ENCODE results near the gene RSPH1.

The RSPH1 gene

GRCh38 chr21:42496120-42496838 is at the start of gene RSPH1:
Gene RSPH1, minus strand, starts transcription at chr21:42496224. Its CDS starts 38 bp downstream, at chr21:42496186.
- peak; percentile 95 for DNase-seq (ENCODE audit: low read depth)

- DNase-seq (ENCODE audit: low read depth), result no peak
Observed at GRCh38 chr21:42545745-42546144, 49.7 kb upstream of the RSPH1 start.

DNA sequence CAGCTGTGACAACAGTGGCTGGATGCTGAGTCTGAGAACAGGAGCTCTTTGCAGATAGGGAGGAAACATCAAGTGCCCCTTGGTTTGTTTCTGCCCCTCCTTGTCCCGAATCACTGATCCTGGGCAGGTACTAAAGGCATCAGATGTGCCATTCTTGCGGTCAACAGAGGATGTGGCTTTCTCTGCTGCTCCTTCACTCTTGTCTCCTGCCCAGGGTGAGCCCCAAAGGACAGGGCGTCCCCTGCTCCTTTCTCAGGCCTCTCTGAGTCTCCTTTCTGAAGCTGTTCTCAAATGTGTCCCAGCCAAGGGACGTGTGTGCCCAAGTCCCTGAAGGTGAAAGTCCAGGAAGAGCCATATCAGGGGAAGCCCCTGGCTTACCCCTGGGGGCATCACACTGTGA is 49.3 kb upstream of the RSPH1 start:
- no peak for DNase-seq (ENCODE audit: low read depth)

DNA sequence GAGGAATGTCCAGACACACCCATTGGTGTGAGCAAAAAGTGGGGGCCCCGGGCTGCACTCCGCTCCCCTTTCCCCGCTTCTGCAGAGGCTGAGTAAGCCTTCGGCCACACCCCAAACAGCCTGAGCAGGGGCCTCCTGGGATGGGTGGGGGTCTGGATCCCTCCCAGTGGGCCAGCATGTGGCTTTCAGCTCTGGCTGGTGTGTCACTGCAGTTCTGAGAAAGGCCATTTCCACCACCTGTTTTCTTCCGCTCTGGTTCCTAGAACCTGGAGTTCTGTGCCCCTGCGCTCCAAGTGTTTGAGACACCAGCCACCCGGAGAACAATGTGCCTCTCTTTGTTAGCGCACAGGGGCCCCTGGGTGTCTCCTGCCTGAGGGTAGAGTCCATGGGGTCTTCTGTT is 48.5 kb upstream of the RSPH1 start:
- DNase-seq (ENCODE audit: low read depth), result no peak

DNA sequence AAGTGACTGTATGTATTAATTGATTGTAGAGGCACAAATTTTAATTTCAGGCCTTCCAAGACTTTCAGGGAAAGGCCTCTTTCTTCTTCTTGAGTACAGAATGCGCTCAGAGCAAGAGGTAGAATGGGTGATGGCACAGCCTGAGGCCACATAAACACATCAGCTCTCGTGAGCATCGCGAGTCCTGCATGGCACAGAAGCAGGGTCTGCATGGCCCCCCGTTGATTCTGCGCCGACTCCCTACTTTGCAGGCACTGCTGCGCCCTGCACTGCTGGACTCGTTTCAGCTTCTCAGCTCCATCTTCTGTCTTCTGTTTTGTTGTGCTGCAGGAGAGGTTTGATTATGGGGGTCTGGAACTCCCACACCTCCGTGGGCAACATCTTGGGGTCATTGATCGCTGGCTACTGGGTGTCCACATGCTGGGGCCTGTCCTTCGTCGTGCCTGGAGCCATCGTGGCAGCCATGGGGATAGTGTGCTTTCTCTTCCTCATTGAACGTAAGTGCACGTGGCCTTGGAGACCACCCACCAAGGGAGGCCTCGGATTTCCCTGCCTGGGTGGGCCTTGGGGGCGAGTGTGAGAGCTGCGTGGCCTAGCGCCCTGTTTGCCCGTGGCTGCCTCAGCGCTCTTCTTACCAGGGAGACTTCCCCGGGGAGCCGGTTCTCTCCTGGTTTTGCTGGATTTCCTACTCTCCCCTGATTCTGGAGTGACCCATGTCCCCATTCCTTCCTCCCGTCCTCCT is 47.3 kb upstream of the RSPH1 start:
- no peak for DNase-seq (ENCODE audit: low read depth)

GRCh38 chr21:42542596-42542995 is 46.6 kb upstream of the RSPH1 start:
- no peak for DNase-seq (ENCODE audit: low read depth)

DNA sequence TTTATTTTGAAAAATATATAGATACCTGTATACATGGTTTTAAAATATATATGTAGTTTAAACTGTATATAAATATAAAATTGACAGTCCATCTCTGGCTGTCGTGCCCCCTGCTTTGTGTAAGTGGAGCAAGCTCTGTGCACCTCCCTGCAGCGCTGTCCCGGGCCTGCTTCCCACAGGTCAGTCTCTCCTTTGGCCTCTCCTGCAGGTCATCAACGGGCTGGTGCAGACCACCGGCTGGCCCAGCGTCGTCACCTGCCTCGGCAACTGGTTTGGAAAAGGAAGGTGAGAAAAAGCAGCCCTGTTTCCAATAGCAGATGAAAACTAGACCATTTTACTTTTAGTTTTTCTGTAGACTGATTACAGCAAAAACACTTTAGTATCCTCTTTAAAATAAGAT is 46.2 kb upstream of the RSPH1 start:
- no peak for DNase-seq (ENCODE audit: low read depth)

DNA sequence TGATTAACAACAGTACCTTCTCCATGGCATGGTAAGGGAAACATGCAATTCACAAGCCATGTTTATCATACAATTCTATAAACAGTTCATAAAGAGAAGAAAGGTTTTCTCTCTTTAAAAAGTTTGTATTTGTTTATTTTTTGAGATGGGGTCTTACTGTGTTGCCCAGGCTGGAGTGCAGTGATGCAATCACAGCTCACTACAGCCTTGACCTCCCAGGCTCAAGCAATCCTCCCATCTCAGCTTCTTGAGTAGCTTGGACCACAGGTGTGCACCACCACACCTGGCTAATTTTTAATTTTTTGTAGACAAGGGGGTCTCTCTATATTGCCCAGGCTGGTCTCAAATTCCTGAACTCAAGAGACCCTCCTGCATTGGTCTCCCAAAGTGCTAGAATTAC is 45.6 kb upstream of the RSPH1 start:
- no peak for DNase-seq (ENCODE audit: low read depth)

DNA sequence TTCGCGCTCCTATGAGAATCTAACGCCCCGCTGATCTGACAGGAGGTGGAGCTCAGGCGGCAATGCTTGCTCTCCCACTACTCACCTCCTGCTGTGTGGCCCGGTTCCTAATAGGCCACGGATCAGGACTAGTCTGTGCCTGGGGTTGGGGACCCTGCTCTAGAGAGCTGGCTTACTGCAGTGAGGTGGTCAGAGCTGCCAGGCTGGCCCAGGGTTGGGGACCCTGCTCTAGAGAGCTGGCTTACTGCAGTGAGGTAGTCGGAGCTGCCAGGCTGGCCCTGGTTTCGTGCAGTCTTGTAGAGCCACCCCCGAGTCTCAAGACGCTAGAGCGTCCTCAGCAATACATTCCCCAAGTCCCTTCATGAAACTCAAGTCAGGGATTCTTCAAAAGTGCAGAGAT is 45.1 kb upstream of the RSPH1 start:
- DNase-seq (ENCODE audit: low read depth), result no peak

DNA sequence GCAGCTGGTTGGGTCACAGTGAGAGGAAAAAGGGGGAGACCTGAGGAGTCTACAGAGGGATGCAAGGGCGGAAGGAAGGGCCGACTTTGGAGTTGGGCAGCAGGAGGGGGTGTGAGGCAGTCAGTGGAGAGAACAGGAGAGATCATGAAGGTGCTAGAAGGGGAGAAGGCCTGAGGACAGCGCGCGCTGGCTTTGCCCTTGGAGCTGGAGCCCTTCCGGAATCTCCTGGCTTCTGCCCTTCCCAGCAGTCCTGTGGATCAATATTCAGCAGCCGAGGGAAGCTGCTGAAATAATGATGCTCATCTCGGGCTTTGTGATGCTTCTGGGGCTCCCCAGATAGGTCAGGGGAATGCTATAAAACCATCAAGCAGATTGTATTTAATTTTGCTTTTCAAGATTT is 44.4 kb upstream of the RSPH1 start:
- DNase-seq (ENCODE audit: low read depth), result no peak

DNA sequence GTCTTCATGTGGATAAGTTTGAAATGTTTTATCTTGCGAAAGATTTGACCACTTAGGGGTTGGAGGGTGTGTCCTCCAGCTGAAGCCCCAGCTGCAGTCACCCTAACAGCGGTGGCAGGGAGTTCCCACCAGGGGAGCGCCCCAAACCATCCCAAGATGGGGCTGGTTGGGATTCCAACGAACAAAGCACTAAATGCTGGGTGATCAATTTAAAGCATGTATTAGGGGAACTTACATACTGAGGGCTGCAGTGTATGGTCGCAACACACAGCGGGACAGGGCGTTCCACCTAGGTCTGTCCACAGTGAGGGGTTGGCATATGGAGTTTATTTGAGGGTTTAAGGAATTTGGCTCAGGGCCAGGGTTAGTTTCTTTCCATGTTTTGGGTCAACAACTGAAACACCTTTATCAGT is 43.9 kb upstream of the RSPH1 start:
- DNase-seq (ENCODE audit: low read depth), result peak; percentile 15

DNA sequence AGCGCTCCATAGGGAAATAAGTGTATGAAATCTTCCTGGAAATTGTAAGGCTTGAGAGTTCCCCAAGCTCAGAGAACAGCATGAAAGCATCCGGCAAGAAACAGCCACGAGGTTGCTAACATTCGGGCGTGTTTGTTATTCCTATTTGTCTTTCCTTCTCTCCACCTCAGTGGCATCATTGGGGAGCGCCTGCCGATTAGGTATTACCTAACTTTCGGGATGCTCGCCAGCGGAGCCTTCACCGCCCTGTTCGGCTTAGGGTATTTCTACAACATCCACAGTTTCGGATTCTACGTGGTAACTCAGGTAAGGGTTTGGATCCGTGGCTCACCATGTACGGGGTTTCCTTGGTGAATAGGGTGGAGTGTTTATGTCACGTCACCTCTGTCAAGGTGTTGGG is 43.3 kb upstream of the RSPH1 start:
- DNase-seq (ENCODE audit: low read depth), result no peak

GRCh38 chr21:42538479-42539275 is 42.7 kb upstream of the RSPH1 start:
- DNase-seq (ENCODE audit: low read depth), result no peak

DNA sequence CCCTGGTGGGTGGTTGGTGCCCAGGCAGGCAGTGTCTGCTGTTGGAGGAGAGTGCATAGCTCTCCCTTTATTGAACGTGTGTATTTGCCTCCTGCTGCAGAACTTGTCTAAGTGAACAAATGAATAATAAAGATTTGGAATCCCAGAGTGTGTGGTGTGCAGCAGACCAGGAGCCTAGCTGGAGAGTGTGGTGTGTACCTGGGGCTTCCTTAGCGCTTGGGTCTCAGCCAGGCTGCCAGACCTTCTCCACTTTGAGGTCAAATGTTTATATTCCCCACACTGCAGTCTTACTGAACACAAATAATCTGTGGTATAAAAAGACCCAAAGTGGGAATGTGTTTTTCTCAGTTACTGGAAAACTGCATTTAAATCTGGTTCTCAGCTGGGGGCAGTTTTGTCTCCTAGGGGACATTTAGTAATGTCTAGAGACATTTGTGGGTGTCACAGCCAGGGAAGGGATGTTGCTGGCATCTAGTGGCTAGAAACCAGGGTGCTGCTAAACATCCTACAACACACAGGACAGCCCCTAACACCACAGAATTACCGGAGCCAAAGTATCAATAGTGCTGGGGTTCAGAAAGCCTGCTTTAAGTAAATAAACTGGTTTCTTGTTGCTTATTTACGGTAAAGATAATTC is 41.2 kb upstream of the RSPH1 start:
- DNase-seq (ENCODE audit: low read depth), result peak; percentile 14

DNA sequence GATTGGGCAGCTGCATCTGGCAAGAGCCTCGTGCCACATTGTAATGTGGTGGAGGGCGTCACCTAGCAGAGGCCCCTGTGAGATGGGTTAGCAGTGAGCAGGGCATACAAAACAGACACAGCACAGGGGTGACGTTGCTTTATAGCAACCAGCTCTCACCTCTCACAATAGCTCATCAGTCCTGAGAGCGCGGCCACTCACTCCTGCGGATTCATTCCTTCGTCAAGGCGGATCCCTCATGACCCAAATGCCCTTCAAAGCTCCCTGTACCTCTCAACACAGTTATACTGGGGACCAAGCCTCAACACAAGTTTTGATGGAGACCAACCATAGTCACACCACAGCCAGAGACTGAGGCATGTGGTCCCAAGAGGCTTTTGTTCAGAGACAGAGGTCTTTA is 40.6 kb upstream of the RSPH1 start:
- DNase-seq (ENCODE audit: low read depth), result no peak

- DNase-seq (ENCODE audit: low read depth), result no peak
Observed at GRCh38 chr21:42535602-42536171, 39.7 kb upstream of the RSPH1 start.

- no peak for DNase-seq (ENCODE audit: low read depth)
Observed at GRCh38 chr21:42534421-42535378, 38.7 kb upstream of the RSPH1 start.

GRCh38 chr21:42533963-42534355 is 37.9 kb upstream of the RSPH1 start:
- DNase-seq (ENCODE audit: low read depth), result no peak

GRCh38 chr21:42533306-42533962 is 37.4 kb upstream of the RSPH1 start:
- DNase-seq (ENCODE audit: low read depth), result no peak

DNA sequence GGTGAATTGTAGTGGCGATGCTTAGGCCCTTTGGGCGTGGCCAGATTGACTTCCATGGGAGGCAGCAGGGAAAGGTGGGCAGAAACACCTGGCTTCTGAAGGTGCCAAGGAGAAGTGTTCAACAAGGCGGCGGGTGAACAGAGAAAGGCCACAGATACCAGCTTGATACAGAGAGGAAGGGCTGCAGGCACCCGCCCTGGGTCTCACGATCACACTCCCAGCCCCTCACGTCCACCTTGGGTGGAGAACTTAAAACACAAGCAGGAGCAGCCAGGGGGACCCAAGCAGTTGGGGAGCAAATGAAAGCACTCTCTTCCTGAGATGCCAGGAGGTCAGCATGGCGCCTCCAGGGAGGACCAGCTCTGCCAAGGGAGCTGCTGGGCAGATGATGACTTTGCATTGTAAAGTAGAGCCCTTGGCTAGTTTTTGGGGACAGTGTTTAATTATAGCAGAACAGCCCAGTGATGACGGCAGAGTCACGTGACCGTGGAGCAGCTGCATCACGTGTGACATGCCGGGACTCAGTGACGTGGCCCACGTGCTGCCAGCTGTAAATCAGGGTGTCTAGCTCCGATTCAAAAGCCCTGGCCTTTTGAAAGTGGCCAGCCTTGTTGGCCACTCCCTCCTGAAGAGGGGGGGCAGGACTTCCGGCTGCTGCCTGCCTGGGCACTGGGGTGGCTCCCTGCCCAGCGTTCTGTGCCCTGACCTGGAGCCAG is 36.6 kb upstream of the RSPH1 start:
- DNase-seq (ENCODE audit: low read depth), result no peak
